Mesodermal cell (in vitro differentiated cells): ENCODE results near the gene NKAIN2.

Experiments
- H3K27ac ChIP-seq: 2 replicates; pipeline ENCODE4 v1.7.0; 2013; ENCODE audit warnings: mild to moderate bottlenecking, low read depth, low read length, moderate library complexity; ENCODE audit not compliant: severe bottlenecking
- H3K36me3 ChIP-seq: 2 replicates; pipeline ENCODE4 v1.7.1; 2013; ENCODE audit warnings: mild to moderate bottlenecking, low read length, moderate library complexity; ENCODE audit not compliant: control insufficient read depth, insufficient read depth
- H3K4me1 ChIP-seq: one replicate; pipeline ENCODE4 v1.7.1; 2013; ENCODE audit warnings: mild to moderate bottlenecking, low read length; ENCODE audit not compliant: insufficient read depth, control insufficient read depth, poor library complexity, severe bottlenecking
- H3K4me3 ChIP-seq: 2 replicates; pipeline ENCODE4 v1.7.0; 2013; ENCODE audit warnings: low read length, control low read depth, mild to moderate bottlenecking; ENCODE audit not compliant: insufficient read depth, poor library complexity, severe bottlenecking; ENCODE audit errors: extremely low read depth
- H3K9me3 ChIP-seq: 2 replicates; pipeline ENCODE4 v1.7.1; 2013; ENCODE audit warnings: mild to moderate bottlenecking, low read length, moderate library complexity; ENCODE audit not compliant: control insufficient read depth
- WGBS, 2 experiments: methylation state at CpG; one replicate each; pipeline ENCODE4 v1.1.5; 2013; ENCODE audit warnings: missing lambda C conversion rate in 2 of 2; ENCODE audit not compliant: insufficient coverage in 2 of 2; 5-methylcytosine and 5-hydroxymethylcytosine counted together

Gene NKAIN2

GRCh38 chr6:124074606-124075005 lies 270.9 kb downstream of the NKAIN2 start:
- Histone ChIP-seq H3K27ac (no peak overlapping the region), H3K4me3 (no peak overlapping the region), H3K4me1 (peaks cover 2% of the 10 kb centered on the region), H3K9me3 (no peaks in the 10 kb centered on the region), H3K36me3 (no peaks in the 10 kb centered on the region)
- 64 to 88% methylated on average over 2 to 3 of the region's 5 CpGs for WGBS, 2 experiments

GRCh38 chr6:124076336-124077048 lies 272.8 kb downstream of the NKAIN2 start:
- H3K4me3 ChIP-seq = no peak overlapping the region
- H3K27ac ChIP-seq = no peak overlapping the region
- WGBS, 2 experiments = 77 to 78% methylated on average over 3 to 4 of the region's 5 CpGs
- H3K4me1 ChIP-seq = peaks cover 2% of the 10 kb centered on the region
- H3K9me3 ChIP-seq = no peaks in the 10 kb centered on the region
- no peaks in the 10 kb centered on the region for H3K36me3 ChIP-seq

- Histone ChIP-seq H3K27ac (no peak overlapping the region), H3K9me3 (no peaks in the 10 kb centered on the region), H3K4me1 (peaks cover 2% of the 10 kb centered on the region), H3K4me3 (no peak overlapping the region), H3K36me3 (no peaks in the 10 kb centered on the region)
Observed at GRCh38 chr6:124078169-124078568, 274.5 kb downstream of the NKAIN2 start.

- no CpG with 5 or more reads among the region's 1 CpG for WGBS, 2 experiments
- Histone ChIP-seq H3K4me1 (no peaks in the 10 kb centered on the region), H3K9me3 (no peaks in the 10 kb centered on the region), H3K36me3 (no peaks in the 10 kb centered on the region), H3K27ac (no peak overlapping the region), H3K4me3 (no peak overlapping the region)
Observed at GRCh38 chr6:124080483-124080882, 276.8 kb downstream of the NKAIN2 start.

GRCh38 chr6:124090491-124090890 lies 286.8 kb downstream of the NKAIN2 start:
- Histone ChIP-seq H3K9me3 (no peaks in the 10 kb centered on the region), H3K4me1 (no peaks in the 10 kb centered on the region), H3K4me3 (no peak overlapping the region), H3K27ac (no peak overlapping the region), H3K36me3 (no peaks in the 10 kb centered on the region)
- no CpG with 5 or more reads among the region's 2 CpGs for WGBS, 2 experiments

- WGBS, 2 experiments = no CpG with 5 or more reads among the region's 1 CpG
- no peaks in the 10 kb centered on the region for H3K36me3 ChIP-seq
- no peaks in the 10 kb centered on the region for H3K4me1 ChIP-seq
- no peak overlapping the region for H3K27ac ChIP-seq
- H3K4me3 ChIP-seq = no peak overlapping the region
- no peaks in the 10 kb centered on the region for H3K9me3 ChIP-seq
Observed at GRCh38 chr6:124099520-124099919, 295.9 kb downstream of the NKAIN2 start.

- WGBS, 2 experiments = 93% methylated on average over 2 of the region's 4 CpGs; no CpG with 5 or more reads in 1 of the 2 experiments
Observed at GRCh38 chr6:124110514-124110913, 306.8 kb downstream of the NKAIN2 start.

GRCh38 chr6:124119596-124119995 lies 315.9 kb downstream of the NKAIN2 start:
- no peaks in the 10 kb centered on the region for H3K9me3 ChIP-seq
- 100% methylated on average over 1 of the region's 1 CpG; no CpG with 5 or more reads in 1 of the 2 experiments for WGBS, 2 experiments
- H3K36me3 ChIP-seq = no peaks in the 10 kb centered on the region
- H3K4me1 ChIP-seq = no peaks in the 10 kb centered on the region
- no peak overlapping the region for H3K27ac ChIP-seq
- no peak overlapping the region for H3K4me3 ChIP-seq

More at GRCh38 chr6:124110514-124110913, 306.8 kb downstream of the NKAIN2 start:
- Histone ChIP-seq H3K4me3 (no peak overlapping the region), H3K27ac (no peak overlapping the region), H3K4me1 (no peaks in the 10 kb centered on the region), H3K36me3 (no peaks in the 10 kb centered on the region), H3K9me3 (no peaks in the 10 kb centered on the region)

GRCh38 chr6:124123617-124124209 lies 320.0 kb downstream of the NKAIN2 start:
- H3K9me3 ChIP-seq = no peaks in the 10 kb centered on the region
- no peak overlapping the region for H3K4me3 ChIP-seq
- H3K27ac ChIP-seq = no peak overlapping the region
- H3K36me3 ChIP-seq = no peaks in the 10 kb centered on the region
- 89% methylated on average over 1 of the region's 2 CpGs; no CpG with 5 or more reads in 1 of the 2 experiments for WGBS, 2 experiments
- no peaks in the 10 kb centered on the region for H3K4me1 ChIP-seq

- H3K4me3 ChIP-seq = no peak overlapping the region
- H3K4me1 ChIP-seq = peaks cover 3% of the 10 kb centered on the region
- 80% methylated on average over 1 of the region's 4 CpGs; no CpG with 5 or more reads in 1 of the 2 experiments for WGBS, 2 experiments
- H3K36me3 ChIP-seq = no peaks in the 10 kb centered on the region
- peak overlapping the region; percentile 23 for H3K27ac ChIP-seq
- no peaks in the 10 kb centered on the region for H3K9me3 ChIP-seq
Observed at GRCh38 chr6:124131259-124131658, 327.6 kb downstream of the NKAIN2 start.

DNA sequence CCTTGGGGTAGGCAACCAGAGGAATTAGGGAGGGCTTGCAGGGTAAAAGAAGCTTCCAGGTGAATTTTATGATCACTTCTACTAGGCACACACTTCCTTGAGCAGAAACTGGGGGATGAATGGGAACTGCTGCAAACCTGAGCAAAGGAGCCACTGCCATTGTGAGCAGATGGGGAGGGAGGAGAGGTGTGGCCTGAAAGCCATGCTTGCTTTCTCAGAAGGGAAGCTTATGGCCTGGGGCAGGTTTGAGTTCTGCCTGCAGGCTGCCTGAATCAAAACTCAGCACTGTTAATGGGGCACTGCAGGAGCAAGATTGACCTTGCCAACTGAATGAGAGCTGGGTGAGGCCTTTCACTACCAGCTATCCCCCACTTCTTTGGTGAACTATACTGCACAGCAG lies 328.1 kb downstream of the NKAIN2 start:
- no peak overlapping the region for H3K4me3 ChIP-seq

More for the DNA sequence above, 328.1 kb downstream of the NKAIN2 start:
- H3K4me1 ChIP-seq = peaks cover 3% of the 10 kb centered on the region
- H3K9me3 ChIP-seq = no peaks in the 10 kb centered on the region
- no peaks in the 10 kb centered on the region for H3K36me3 ChIP-seq
- H3K27ac ChIP-seq = peak overlapping the region; percentile 23
